ENCODE results near the gene SDC1.

Gene SDC1

GRCh38 chr2:20220806-20221554, 4.0 kb downstream of the SDC1 start:
- DNase-seq (ENCODE audit: low read depth) = peak; percentile 8
- no peak overlapping the region for H3K4me3 ChIP-seq (ENCODE audit: low read length)
- TF ChIP-seq, protein P1, sequence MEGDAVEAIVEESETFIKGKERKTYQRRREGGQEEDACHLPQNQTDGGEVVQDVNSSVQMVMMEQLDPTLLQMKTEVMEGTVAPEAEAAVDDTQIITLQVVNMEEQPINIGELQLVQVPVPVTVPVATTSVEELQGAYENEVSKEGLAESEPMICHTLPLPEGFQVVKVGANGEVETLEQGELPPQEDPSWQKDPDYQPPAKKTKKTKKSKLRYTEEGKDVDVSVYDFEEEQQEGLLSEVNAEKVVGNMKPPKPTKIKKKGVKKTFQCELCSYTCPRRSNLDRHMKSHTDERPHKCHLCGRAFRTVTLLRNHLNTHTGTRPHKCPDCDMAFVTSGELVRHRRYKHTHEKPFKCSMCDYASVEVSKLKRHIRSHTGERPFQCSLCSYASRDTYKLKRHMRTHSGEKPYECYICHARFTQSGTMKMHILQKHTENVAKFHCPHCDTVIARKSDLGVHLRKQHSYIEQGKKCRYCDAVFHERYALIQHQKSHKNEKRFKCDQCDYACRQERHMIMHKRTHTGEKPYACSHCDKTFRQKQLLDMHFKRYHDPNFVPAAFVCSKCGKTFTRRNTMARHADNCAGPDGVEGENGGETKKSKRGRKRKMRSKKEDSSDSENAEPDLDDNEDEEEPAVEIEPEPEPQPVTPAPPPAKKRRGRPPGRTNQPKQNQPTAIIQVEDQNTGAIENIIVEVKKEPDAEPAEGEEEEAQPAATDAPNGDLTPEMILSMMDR (conservative IDR thresholded peaks at IDR 0.05; ENCODE audit: low read length) = no peak

- TF ChIP-seq, protein P1 (conservative IDR thresholded peaks at IDR 0.05; ENCODE audit: low read length) = no peak
- DNase-seq (ENCODE audit: low read depth) = no peak
- no peak overlapping the region for H3K4me3 ChIP-seq (ENCODE audit: low read length)
Measured at GRCh38 chr2:20219763-20220380, 5.1 kb downstream of the SDC1 start.

GRCh38 chr2:20218331-20219320, 6.3 kb downstream of the SDC1 start:
- DNase-seq (ENCODE audit: low read depth) = no peak
- no peak overlapping the region for H3K4me3 ChIP-seq (ENCODE audit: low read length)
- TF ChIP-seq, protein P1 (conservative IDR thresholded peaks at IDR 0.05; ENCODE audit: low read length) = no peak

- DNase-seq (ENCODE audit: low read depth) = no peak
- TF ChIP-seq, protein P1 (conservative IDR thresholded peaks at IDR 0.05; ENCODE audit: low read length) = no peak
- no peak overlapping the region for H3K4me3 ChIP-seq (ENCODE audit: low read length)
Measured at GRCh38 chr2:20217041-20217970, 7.6 kb downstream of the SDC1 start.

- no peak overlapping the region for H3K4me3 ChIP-seq (ENCODE audit: low read length)
- TF ChIP-seq, protein P1 (conservative IDR thresholded peaks at IDR 0.05; ENCODE audit: low read length) = no peak
- no peak for DNase-seq (ENCODE audit: low read depth)
Measured at GRCh38 chr2:20216130-20217025, 8.6 kb downstream of the SDC1 start.

Data from AG10803 (cell line).